Measurements from ENCODE around the gene LDAF1.

- TF ChIP-seq CTCF (IDR thresholded peaks at IDR 0.05), result no peak
- TF ChIP-seq POLR2A (IDR thresholded peaks at IDR 0.05), result no peak
Observed at GRCh38 chr16:21184834-21185233, 26.4 kb downstream of the LDAF1 start.
